ENCODE measurements around the gene ARID2. TPM values are rescaled to one million over a fixed set of nuclear protein-coding genes. Genes with fewer than 3 reads are reported as not detected.

The ARID2 gene
- total and polyA plus RNA-seq, 9 of the 15 experiments (the other 6 are each of a cell fraction or from before 2014, with no cell fraction given): 13.4 to 41.6 (median 29.4) TPM

- intact Hi-C loops (cut with micrococcal nuclease): no loop called here
- peaks cover 85% of the 10 kb centered on the region for H3K36me3 ChIP-seq (ENCODE audit: control insufficient read depth, insufficient read depth, low read length)
Measured at GRCh38 chr12:45928309-45928708, 198.8 kb downstream of the ARID2 start.

More at GRCh38 chr12:45928309-45928708, 198.8 kb downstream of the ARID2 start:
- FAIRE-seq (no peak), ATAC-seq (no peak), DNase-seq (ENCODE audit: extremely low read depth in 1 of 4, low spot score in 3 of 4) (no peak)
- Histone ChIP-seq H2AFZ (ENCODE audit: low read depth, low read length) (no peak overlapping the region), H3K9ac (ENCODE audit: insufficient read depth in 1 of 2, low read depth in 2 of 2, low read length in 2 of 2) (no peak overlapping the region), H3K27me3 (ENCODE audit: control insufficient read depth in 2 of 2, insufficient read depth in 2 of 2, low read length in 2 of 2) (no peaks in the 10 kb centered on the region), H3K9me3 (replicated peaks; ENCODE audit: control insufficient read depth, insufficient read depth, low read depth, low read length) (no peaks in the 10 kb centered on the region), H3K4me2 (ENCODE audit: insufficient read depth, low read length) (no peak overlapping the region), H3K27ac (ENCODE audit: extremely low read depth, low read depth, low read length) (no peak overlapping the region), H3K79me2 (ENCODE audit: control insufficient read depth, insufficient read depth, low read length) (no peaks in the 10 kb centered on the region), H3K4me1 (replicated peaks in 1 of 2; ENCODE audit: control insufficient read depth in 2 of 2, insufficient read depth in 2 of 2, low read length in 2 of 2) (no peaks in the 10 kb centered on the region), H3K9me1 (ENCODE audit: control insufficient read depth, insufficient read depth, low read length) (no peaks in the 10 kb centered on the region), H4K20me1 (replicated peaks; ENCODE audit: control insufficient read depth, insufficient read depth, low read length) (no peaks in the 10 kb centered on the region), H3K4me3 (no peak overlapping the region)
- no peak for TF ChIP-seq SAFB2 (IDR thresholded peaks at IDR 0.05; ENCODE audit: borderline replicate concordance, low read depth, low read length, severe bottlenecking)
- TF ChIP-seq ZMIZ1 (IDR thresholded peaks at IDR 0.05; ENCODE audit: low read depth in 2 of 2, low read length in 2 of 2): no peak
- in situ Hi-C loops (cut with MboI): no loop called here
- POLR2A ChIA-PET: no interaction called here
- CTCF ChIA-PET (ENCODE audit: low intra/inter-chr PET ratio): no interaction called here
- 93% methylated on average over 2 of the region's 2 CpGs for WGBS (ENCODE audit: insufficient coverage, low coverage, missing lambda C conversion rate)
- BruUV-seq (replicated peaks): no TSS peak
